Uterus (tissue), 2 donors: ENCODE results near the gene TBCD.

Experiments
- POLR2A ChIP-seq, 2 donors: fragments of 450-650 bp; IDR thresholded peaks; one replicate each; pipeline ENCODE4 v1.6.1; 2016; ENCODE audit warnings: antibody characterized with exemption in 2 of 2, mild to moderate bottlenecking in 1 of 2, moderate library complexity in 1 of 2
- TF ChIP-seq, protein P1 (sequence below), 4 experiments: fragments of 200-600 bp in 2 of 4; fragments of 450-650 bp in 2 of 4; sonication (generic) in 2 of 4; IDR thresholded peaks; one replicate each; pipeline ENCODE4 v1.5.1; 2016 to 2019; ENCODE audit warnings: antibody characterized with exemption in 4 of 4, mild to moderate bottlenecking in 2 of 4, moderate library complexity in 1 of 4

GRCh38 chr17:82862737-82863382 lies 111.0 kb downstream of the TBCD start:
- TF ChIP-seq, protein P1, sequence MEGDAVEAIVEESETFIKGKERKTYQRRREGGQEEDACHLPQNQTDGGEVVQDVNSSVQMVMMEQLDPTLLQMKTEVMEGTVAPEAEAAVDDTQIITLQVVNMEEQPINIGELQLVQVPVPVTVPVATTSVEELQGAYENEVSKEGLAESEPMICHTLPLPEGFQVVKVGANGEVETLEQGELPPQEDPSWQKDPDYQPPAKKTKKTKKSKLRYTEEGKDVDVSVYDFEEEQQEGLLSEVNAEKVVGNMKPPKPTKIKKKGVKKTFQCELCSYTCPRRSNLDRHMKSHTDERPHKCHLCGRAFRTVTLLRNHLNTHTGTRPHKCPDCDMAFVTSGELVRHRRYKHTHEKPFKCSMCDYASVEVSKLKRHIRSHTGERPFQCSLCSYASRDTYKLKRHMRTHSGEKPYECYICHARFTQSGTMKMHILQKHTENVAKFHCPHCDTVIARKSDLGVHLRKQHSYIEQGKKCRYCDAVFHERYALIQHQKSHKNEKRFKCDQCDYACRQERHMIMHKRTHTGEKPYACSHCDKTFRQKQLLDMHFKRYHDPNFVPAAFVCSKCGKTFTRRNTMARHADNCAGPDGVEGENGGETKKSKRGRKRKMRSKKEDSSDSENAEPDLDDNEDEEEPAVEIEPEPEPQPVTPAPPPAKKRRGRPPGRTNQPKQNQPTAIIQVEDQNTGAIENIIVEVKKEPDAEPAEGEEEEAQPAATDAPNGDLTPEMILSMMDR (IDR thresholded peaks at IDR 0.05), result no peak
- no peak for TF ChIP-seq POLR2A (IDR thresholded peaks at IDR 0.05)
